HL-60 (cell line): Measurements from ENCODE around the gene HOXC4.

Experiments used
- GABPA ChIP-seq: IDR thresholded peaks from 2 replicates; pipeline ENCODE4 v1.6.1; 2012; ENCODE audit warnings: low read depth
- POLR2AphosphoS5 ChIP-seq: IDR thresholded peaks from 2 replicates; pipeline ENCODE4 v1.6.1; 2012; ENCODE audit warnings: low read depth
- TF ChIP-seq, protein P1 (sequence below): IDR thresholded peaks from one replicate; pipeline ENCODE4 v1.5.1; 2011; ENCODE audit warnings: low read length, control low read depth, inconsistent platforms; ENCODE audit not compliant: insufficient read depth
- TF ChIP-seq, protein P2 (sequence below): IDR thresholded peaks from 2 replicates; pipeline ENCODE4 v1.6.1; 2012; ENCODE audit warnings: low read depth; ENCODE audit not compliant: insufficient replicate concordance

DNA sequence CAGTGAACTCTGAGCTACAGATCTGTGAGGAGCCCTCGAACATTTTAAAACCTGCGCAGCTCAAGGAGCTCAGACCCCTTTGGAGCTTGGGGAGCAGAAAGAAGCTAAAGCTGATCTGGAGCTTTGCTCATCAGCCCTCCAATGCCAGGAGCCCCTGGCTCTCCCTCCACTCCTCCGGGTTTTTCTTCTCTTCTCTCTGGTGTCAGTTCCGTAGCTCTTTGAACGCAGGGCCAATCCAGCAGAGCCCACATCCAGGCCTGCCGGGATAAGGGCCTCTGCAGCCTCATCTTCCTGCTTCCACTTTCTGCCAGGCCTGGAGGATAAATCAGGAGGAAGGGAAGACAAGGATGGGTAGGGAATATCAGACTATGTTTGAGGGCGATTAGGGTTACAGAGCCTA, 6.0 kb downstream of the HOXC4 start:
- TF ChIP-seq, protein P1, sequence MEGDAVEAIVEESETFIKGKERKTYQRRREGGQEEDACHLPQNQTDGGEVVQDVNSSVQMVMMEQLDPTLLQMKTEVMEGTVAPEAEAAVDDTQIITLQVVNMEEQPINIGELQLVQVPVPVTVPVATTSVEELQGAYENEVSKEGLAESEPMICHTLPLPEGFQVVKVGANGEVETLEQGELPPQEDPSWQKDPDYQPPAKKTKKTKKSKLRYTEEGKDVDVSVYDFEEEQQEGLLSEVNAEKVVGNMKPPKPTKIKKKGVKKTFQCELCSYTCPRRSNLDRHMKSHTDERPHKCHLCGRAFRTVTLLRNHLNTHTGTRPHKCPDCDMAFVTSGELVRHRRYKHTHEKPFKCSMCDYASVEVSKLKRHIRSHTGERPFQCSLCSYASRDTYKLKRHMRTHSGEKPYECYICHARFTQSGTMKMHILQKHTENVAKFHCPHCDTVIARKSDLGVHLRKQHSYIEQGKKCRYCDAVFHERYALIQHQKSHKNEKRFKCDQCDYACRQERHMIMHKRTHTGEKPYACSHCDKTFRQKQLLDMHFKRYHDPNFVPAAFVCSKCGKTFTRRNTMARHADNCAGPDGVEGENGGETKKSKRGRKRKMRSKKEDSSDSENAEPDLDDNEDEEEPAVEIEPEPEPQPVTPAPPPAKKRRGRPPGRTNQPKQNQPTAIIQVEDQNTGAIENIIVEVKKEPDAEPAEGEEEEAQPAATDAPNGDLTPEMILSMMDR: no peak
- TF ChIP-seq, protein P2, sequence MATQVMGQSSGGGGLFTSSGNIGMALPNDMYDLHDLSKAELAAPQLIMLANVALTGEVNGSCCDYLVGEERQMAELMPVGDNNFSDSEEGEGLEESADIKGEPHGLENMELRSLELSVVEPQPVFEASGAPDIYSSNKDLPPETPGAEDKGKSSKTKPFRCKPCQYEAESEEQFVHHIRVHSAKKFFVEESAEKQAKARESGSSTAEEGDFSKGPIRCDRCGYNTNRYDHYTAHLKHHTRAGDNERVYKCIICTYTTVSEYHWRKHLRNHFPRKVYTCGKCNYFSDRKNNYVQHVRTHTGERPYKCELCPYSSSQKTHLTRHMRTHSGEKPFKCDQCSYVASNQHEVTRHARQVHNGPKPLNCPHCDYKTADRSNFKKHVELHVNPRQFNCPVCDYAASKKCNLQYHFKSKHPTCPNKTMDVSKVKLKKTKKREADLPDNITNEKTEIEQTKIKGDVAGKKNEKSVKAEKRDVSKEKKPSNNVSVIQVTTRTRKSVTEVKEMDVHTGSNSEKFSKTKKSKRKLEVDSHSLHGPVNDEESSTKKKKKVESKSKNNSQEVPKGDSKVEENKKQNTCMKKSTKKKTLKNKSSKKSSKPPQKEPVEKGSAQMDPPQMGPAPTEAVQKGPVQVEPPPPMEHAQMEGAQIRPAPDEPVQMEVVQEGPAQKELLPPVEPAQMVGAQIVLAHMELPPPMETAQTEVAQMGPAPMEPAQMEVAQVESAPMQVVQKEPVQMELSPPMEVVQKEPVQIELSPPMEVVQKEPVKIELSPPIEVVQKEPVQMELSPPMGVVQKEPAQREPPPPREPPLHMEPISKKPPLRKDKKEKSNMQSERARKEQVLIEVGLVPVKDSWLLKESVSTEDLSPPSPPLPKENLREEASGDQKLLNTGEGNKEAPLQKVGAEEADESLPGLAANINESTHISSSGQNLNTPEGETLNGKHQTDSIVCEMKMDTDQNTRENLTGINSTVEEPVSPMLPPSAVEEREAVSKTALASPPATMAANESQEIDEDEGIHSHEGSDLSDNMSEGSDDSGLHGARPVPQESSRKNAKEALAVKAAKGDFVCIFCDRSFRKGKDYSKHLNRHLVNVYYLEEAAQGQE: no peak
- TF ChIP-seq POLR2AphosphoS5: no peak
- TF ChIP-seq GABPA: no peak
